ENCODE results near the gene SSX2IP.

SSX2IP gene

DNA sequence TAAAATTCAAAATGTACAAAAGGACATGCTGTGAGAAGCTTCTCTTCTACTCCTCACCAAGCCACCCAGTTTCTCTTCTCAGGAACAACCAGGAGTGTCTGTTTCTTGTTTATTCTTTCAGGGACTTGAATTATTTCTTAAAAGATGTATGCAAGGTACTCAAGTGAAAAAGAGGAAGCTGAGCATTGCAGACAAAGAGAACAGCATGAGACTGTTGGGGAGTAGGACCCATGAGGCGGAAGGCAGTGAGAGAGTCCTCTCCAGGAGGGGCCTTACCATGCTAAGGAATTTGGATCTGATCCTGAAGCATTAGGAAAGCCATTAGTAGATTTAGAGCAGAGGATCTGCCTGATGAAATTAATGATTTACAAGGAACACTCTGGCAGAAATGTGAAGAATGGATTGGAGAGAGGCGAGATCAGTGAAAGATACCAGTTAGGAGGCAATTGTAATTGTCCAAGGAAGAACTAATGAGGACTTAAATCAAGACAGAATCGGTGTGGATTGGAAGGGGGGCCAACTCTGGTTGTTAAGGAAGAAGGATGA lies 14.7 kb upstream of the SSX2IP start:
- Histone ChIP-seq H3K27me3 (replicated peaks; ENCODE audit: control insufficient read depth, insufficient read depth, low read length) (no peaks in the 10 kb centered on the region; the same call in none of the 2 replicates), H3K4me3 (replicated peaks; ENCODE audit: low read depth, low read length) (no peak overlapping the region), H3K36me3 (ENCODE audit: control insufficient read depth, insufficient read depth, low read length) (no peaks in the 10 kb centered on the region)
- TF ChIP-seq, protein P1, sequence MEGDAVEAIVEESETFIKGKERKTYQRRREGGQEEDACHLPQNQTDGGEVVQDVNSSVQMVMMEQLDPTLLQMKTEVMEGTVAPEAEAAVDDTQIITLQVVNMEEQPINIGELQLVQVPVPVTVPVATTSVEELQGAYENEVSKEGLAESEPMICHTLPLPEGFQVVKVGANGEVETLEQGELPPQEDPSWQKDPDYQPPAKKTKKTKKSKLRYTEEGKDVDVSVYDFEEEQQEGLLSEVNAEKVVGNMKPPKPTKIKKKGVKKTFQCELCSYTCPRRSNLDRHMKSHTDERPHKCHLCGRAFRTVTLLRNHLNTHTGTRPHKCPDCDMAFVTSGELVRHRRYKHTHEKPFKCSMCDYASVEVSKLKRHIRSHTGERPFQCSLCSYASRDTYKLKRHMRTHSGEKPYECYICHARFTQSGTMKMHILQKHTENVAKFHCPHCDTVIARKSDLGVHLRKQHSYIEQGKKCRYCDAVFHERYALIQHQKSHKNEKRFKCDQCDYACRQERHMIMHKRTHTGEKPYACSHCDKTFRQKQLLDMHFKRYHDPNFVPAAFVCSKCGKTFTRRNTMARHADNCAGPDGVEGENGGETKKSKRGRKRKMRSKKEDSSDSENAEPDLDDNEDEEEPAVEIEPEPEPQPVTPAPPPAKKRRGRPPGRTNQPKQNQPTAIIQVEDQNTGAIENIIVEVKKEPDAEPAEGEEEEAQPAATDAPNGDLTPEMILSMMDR (IDR thresholded peaks at IDR 0.05; ENCODE audit: insufficient read depth, low read length, poor library complexity, severe bottlenecking) = no peak
- DNase-seq (ENCODE audit: extremely low read depth, insufficient read length) = no peak

DNA sequence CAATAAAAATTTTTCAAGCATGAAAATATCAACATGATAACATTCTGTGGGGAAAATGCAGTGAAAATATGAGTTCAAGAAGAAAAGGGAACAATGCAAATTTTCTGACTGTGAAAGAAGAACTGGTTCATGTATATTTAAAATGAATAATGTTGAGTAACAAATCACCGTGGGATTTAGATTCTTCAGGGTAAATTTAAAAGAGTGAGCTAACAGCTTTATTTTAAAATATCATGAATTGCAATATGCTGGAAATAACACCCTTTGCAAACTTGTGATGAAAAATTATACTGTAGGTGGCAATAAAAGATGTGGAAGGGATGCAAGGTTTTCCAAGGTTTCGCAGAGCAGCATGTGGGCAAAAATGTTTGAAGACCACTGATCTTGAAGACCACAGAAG lies 13.2 kb upstream of the SSX2IP start:
- DNase-seq (ENCODE audit: extremely low read depth, insufficient read length) = no peak
- TF ChIP-seq, protein P1 (IDR thresholded peaks at IDR 0.05; ENCODE audit: insufficient read depth, low read length, poor library complexity, severe bottlenecking) = no peak
- no peak overlapping the region for H3K4me3 ChIP-seq (replicated peaks; ENCODE audit: low read depth, low read length)
- H3K27me3 ChIP-seq (replicated peaks; ENCODE audit: control insufficient read depth, insufficient read depth, low read length) = no peaks in the 10 kb centered on the region; the same call in none of the 2 replicates
- H3K36me3 ChIP-seq (ENCODE audit: control insufficient read depth, insufficient read depth, low read length) = no peaks in the 10 kb centered on the region

DNA sequence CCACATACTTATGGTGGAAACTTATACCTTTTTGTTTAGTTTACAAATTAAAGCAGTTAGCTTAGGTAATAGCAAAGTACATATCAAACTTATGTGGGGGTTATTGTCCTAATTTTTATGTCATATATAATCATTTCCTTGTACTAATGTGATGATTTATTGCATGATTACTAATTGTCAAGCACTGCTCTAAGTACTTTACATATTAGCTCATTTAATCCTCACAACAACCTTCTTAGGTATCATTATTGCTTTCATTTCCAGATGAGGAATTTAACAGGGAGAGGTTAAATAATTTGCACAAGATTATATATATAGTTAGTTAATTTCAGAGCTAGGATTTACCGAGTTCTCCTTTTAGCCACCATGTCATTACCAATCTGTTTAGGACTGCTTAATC lies 11.9 kb upstream of the SSX2IP start:
- no peak for DNase-seq (ENCODE audit: extremely low read depth, insufficient read length)
- TF ChIP-seq, protein P1 (IDR thresholded peaks at IDR 0.05; ENCODE audit: insufficient read depth, low read length, poor library complexity, severe bottlenecking) = no peak
- no peaks in the 10 kb centered on the region; the same call in none of the 2 replicates for H3K27me3 ChIP-seq (replicated peaks; ENCODE audit: control insufficient read depth, insufficient read depth, low read length)
- no peaks in the 10 kb centered on the region for H3K36me3 ChIP-seq (ENCODE audit: control insufficient read depth, insufficient read depth, low read length)
- H3K4me3 ChIP-seq (replicated peaks; ENCODE audit: low read depth, low read length) = no peak overlapping the region

DNA sequence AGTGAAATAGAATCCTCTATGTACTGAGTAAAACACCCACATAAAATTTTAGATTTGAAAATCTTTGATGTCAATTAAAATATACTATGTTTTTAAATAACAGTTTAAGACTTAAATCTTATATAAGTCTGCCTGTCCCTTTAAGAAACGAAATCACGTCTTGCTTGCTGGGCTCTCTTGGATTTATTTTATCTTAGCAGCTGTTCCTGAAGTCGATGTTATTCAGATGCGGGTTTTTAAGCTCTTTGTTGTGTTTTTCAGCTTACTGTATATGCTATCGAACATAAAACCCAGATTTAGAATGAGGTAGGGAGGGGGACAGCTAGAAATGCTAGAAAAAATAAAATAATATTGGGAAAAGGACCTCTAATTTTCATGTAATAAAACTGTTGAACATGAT lies 11.1 kb upstream of the SSX2IP start:
- TF ChIP-seq, protein P1 (IDR thresholded peaks at IDR 0.05; ENCODE audit: insufficient read depth, low read length, poor library complexity, severe bottlenecking) = no peak
- no peak overlapping the region for H3K4me3 ChIP-seq (replicated peaks; ENCODE audit: low read depth, low read length)
- H3K36me3 ChIP-seq (ENCODE audit: control insufficient read depth, insufficient read depth, low read length) = no peaks in the 10 kb centered on the region
- H3K27me3 ChIP-seq (replicated peaks; ENCODE audit: control insufficient read depth, insufficient read depth, low read length) = no peaks in the 10 kb centered on the region; the same call in none of the 2 replicates
- DNase-seq (ENCODE audit: extremely low read depth, insufficient read length) = no peak

DNA sequence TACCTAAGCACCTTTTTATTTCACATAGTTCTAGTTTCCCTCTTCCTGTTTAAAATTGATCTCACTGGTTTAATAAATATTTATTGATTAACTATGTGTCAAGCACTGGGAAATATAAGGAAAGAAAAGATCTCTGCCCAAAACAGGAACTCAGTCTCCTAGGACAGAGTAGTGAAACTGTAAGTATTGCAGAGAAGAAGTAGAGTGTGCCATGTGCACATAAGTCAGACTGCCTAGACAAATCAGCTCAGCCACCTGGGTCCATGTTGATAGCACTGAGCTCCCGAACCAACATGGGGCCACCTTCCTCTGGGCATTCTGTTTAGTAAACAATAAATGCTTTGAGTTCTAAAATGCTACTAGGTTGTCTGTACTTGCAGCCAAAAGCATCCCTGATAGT lies 9.8 kb upstream of the SSX2IP start:
- TF ChIP-seq, protein P1 (IDR thresholded peaks at IDR 0.05; ENCODE audit: insufficient read depth, low read length, poor library complexity, severe bottlenecking) = no peak
- H3K27me3 ChIP-seq (replicated peaks; ENCODE audit: control insufficient read depth, insufficient read depth, low read length) = no peaks in the 10 kb centered on the region; the same call in 1 of the 2 replicates
- no peak overlapping the region for H3K4me3 ChIP-seq (replicated peaks; ENCODE audit: low read depth, low read length)
- no peaks in the 10 kb centered on the region for H3K36me3 ChIP-seq (ENCODE audit: control insufficient read depth, insufficient read depth, low read length)
- DNase-seq (ENCODE audit: extremely low read depth, insufficient read length) = no peak
